Measurements from ENCODE around the gene LRFN2.

Gene LRFN2

DNA sequence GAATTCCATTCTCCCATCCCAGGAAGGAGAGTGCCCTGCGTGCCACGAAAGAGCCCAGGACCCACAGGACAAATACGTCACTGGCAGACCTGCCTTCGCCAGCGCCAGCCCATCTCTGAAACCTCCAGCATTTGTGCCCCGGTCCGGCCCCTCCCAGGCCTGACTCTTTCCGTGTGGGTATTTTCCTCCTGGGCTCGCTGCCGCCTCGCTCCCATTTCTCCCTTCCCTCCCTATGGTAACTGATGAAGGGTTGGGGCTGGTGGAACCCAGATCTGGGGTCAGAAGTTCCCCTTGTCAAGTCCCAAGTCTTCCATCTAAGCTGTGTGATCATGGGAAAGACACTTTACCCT lies 208.5 kb downstream of the LRFN2 start:
- no peak for DNase-seq (ENCODE audit: low read depth in 2 of 2)

- DNase-seq (ENCODE audit: low read depth in 2 of 2): no peak
Measured at GRCh38 chr6:40378071-40378724, 209.0 kb downstream of the LRFN2 start.

DNA sequence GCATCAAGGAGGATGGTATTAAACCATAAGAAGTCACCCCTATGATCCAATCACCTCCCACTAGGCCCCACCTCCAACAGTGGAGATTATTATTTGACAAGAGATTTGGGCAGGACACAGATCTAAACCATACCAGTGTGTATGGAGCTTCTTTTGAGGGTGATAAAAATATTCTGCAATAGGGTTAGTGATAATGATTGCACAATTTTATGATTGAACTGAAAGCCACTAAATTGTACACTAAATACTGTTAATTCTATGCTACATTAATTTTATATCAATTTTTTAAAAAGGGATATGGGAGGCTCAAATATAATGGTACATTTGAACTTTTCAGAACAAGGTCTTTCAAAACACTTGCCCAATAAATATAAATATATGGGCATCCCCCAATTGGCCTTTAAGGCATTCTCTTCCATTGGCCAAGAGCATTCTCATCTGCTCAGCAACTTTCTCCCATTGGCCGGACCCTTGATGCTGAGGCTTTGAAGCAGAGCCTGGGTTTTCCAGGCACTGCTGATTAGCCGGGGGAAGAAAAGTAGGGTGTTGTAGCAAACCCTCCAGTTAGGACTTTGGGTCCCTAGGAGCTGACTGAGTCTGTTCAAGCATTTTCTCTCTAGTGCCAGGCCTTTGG lies 209.9 kb downstream of the LRFN2 start:
- no peak for DNase-seq (ENCODE audit: low read depth in 2 of 2)

GRCh38 chr6:40376113-40376650 lies 211.0 kb downstream of the LRFN2 start:
- no peak for DNase-seq (ENCODE audit: low read depth in 2 of 2)

DNA sequence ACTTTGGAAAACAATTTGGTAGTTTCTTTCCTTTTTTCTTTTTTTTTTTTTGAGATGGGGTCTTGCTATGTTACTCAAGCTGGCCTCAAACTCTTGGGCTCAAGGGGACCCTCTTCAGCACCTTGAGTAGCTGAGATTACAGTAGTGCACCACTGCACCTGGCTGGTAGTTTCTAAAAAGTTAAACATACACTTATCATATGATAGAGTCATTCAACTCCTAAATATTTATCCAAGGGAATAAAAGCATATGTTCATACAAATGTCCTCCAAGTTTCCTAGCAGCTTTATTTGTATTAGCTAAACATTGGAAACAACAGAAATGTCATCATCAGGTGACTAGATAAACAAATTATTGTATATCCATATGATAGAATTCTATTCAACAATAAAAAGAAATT lies 213.9 kb downstream of the LRFN2 start:
- no peak for DNase-seq (ENCODE audit: low read depth in 2 of 2)

DNA sequence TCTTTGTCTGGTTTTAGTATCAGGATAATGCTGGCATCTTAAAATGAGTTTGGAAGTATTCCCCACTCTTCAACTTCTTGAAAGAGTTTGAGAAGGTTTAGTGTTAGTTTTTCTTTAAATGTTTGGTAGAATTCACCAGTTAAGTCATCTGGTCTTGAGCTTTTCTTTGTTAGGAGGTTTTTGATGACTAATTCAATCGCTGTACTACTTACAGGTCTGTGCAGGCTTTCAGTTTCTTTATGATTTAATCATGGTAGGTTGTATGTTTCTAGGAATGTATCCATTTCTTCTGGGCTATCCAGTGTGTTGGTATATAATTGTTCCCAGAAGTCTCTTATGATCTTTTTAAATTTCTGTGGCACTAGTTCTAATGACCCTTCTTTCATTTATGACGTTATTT lies 215.5 kb downstream of the LRFN2 start:
- DNase-seq (ENCODE audit: low read depth in 2 of 2): no peak

DNA sequence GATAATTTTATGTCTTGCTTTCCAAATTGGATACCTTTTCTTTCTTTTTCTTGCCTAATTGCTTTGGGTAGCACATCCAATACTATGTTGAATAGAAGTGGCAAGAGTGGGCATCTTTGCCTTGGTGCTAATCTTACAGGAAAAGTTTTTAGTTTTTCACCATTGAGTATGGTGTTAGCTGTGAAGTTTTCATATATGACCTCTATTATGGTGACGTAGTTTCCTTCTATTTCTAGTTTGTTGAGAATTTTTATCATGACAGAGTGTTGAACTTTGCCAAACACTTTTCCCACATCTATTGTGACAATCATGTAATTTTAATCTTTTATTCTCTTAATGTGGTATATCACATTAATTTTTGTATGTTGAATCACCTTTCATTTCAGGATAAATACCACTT lies 216.1 kb downstream of the LRFN2 start:
- DNase-seq (ENCODE audit: low read depth in 2 of 2): no peak

GRCh38 chr6:40369891-40370290 lies 217.3 kb downstream of the LRFN2 start:
- no peak for DNase-seq (ENCODE audit: low read depth in 2 of 2)

DNA sequence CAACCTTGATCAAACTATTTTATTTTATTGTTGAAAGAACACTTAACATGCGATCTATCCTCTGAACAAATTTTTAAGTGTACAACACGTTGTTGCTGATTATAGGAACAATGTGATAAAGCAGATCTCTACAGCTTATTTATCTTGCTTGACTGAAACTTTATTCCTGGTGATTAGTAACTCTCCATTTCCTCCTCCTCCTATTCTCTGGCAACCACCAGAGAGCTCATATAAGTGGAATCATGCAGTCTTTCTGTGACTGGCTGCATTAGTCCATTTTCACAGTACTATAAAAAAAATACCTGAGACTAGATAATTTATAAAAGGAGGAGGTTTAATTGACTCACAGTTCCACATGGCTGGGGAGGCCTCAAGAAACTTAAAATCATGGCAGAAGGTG lies 218.1 kb downstream of the LRFN2 start:
- DNase-seq (ENCODE audit: low read depth in 2 of 2): no peak

DNA sequence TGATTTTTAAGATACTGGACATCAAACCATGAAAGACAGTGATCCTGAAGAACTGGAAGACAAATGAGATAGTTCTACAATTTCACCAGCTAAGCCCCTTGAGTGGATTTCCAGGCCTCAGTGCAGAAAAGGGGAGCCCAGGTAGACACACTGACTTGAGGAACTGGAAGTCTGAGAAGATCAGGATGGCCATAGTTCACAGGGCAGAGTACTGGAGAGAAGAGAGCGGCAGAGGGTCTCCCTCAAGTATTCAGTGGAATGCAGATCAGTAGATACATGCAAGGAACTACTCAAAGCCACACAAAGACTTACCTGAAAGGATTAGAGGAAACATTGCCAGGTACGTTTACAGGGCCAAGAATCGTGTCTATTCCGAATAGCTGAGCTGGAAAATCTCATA lies 224.3 kb downstream of the LRFN2 start:
- no peak for DNase-seq (ENCODE audit: low read depth in 2 of 2)

DNA sequence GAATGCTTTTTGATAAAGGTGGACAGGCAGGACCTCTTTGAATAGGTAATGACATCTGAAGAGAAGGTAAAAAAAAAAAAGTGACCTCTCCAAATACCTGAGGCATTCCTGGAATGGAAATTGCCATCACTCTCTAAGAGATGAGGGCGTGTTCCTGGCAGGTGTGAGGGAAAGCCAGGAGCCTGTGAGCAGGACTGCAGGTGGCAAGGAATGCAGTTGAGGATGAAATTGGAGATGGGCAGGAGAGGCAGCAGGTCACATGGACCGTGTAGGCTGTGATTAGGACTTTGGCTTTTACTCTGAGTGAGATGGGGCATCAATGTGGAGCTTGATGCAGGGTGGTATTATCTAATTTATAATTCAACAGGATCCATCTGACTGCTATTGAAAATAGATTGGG lies 227.4 kb downstream of the LRFN2 start:
- no peak for DNase-seq (ENCODE audit: low read depth in 2 of 2)

DNA sequence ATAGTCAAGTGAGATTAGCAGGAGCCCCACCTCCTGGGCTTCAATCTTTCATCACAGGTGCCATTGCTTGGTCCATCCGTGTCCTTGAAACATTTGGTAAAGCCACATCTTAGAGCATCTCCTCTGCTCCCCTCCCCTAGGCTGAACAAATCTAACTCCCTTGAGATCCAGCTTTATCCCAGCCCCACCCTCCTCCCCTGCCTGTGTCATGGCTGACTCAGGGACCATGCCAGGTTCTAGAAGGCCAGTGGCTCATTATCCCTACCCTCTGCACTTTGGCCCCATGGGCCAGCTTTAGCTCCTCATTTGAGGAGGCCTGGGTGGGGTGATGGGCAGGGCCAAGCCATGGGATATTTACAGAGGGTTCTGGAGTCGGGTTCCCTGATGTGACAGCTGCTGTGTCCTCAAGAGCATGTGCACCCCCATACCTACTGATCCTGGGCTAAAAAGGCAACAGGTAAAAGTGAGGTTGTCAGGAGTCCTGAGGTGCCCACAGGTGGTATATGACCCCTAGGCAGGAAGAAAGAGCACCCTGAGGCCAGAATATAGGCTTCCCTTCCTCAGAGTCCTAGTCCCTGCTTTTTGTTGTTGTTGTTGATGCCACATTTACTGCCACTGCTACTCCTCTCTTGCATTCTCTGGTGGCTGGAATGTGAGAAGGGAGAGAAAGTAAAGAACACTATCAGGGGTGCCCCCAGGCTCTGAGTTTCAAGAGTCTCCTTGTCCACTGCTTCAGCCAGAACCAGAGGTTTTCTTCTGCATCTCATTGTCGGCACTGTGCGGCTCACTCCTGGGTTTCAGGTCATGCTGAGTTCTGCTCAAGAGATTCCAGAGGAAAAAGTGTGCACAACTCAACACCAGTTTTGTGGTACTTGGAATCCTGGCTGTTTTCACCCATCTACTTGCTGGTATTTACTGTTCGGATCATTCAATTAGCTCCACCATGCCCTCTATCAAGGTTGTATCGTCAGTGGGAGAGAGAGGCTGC lies 228.4 kb downstream of the LRFN2 start:
- no peak for DNase-seq (ENCODE audit: low read depth in 2 of 2)

DNA sequence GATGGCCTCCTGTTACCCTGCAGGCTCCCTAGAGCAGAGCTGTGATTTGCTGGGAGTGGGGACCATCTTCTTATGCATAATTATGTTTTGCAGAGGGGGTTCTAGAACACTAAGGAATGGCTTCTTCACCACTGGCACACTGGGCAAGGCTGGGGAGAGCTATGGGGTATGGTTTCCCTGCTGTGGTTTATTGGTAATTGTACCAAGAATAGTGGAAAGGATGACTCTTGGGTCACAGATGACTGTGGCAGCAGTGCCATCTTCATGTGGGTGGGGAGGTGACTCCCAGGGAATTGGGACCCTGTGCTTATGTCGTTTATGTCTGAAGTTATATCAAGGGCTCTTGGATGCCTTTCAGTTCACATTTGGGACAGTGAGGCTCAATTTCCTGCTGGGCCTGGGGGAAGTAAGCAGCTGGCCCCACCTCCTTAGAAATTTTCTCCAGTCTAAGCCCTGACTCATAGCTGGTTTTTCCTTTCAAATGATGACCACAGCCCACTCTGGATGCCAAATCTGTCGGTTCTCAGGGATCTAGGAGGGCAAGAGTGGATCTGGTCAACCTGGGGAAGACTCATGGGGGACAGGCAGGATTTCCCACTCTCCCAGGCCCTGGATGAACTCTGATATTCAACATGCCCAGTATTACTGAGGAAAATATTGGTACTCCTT lies 230.8 kb downstream of the LRFN2 start:
- DNase-seq (ENCODE audit: low read depth in 2 of 2): no peak

DNA sequence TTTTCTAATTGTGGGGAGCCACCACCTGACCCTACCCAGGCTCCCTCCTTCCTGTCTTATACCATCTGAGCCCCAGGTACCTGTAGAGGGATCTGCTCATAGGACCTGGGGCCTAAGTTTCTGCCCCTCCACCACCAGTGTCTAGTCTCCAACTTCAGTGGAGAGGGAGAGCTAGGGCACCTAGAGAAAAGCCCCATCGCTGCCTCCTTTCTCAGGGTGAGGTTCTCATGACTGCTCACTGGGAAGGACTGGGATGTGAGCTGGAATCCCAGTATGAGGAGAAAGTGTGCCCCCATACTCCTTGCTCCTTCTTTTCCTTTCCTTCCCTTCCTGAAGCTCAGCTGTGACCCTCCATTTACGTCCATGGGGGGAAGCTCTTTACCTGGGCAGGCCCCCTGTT lies 231.6 kb downstream of the LRFN2 start:
- no peak for DNase-seq (ENCODE audit: low read depth in 2 of 2)

GRCh38 chr6:40355066-40355465 lies 232.1 kb downstream of the LRFN2 start:
- no peak for DNase-seq (ENCODE audit: low read depth in 2 of 2)

DNA sequence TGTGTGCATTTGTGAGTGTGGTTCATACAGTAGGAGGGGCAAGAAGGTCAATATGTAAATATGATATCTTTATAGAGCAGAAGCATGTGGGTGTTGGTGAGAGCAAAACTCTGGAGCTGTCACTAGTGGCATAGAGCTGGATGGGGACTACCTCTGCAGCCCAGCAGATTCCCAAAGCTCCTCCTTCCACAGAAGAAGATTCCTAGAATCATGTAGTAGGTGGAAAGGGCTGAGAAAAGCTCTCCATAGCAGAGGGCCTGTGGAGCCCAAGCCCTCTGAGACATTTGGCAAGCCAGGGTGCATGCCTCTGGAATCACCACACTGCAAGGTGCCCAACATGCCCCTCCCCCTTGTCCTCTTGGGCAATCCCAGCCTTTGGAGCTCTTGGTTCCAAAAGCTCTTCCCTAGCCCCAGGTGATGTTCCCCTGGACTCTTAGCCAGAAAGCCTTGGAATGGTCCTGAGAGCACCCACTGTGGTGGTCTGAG lies 233.2 kb downstream of the LRFN2 start:
- DNase-seq (ENCODE audit: low read depth in 2 of 2): no peak

DNA sequence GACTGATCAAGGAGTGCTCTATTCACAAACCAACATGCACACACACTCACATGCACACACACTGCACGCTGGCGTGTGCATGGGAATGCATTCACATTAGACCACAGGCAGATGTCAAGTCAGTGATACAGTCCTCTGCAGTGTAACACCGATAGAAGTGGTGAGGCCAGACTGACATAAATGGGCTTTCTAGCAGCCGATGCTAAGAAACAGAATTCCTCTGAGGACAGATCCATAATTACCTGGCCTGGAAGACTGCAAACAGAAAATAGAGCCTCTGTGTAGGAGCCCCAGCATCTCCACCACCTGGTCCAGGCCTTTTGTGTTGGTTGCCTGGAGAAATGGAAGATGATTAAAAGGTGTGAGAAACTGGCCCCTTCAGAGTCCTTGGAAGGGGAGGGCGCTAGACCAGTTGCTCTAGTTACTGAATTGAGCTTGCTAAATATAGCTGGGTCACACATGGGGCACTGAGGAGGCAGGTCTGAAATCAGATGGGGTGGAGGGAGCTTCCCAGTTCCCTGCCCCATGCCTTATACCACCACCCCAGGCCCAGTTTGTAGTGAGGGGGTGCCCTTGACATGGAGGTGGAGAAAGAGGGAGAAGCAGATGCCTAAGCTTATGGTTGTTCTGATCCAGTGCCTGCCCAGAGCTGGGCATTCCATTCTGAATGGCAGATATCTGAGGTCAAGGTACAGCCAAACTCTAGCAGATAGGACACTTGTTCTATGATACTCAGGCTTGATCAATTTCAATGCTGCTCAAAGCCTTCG lies 233.8 kb downstream of the LRFN2 start:
- DNase-seq (ENCODE audit: low read depth in 2 of 2): no peak

- no peak for DNase-seq (ENCODE audit: low read depth in 2 of 2)
Measured at GRCh38 chr6:40352527-40353170, 234.5 kb downstream of the LRFN2 start.

- no peak for DNase-seq (ENCODE audit: low read depth in 2 of 2)
Measured at GRCh38 chr6:40352006-40352405, 235.2 kb downstream of the LRFN2 start.

GRCh38 chr6:40350747-40351217 lies 236.4 kb downstream of the LRFN2 start:
- no peak for DNase-seq (ENCODE audit: low read depth in 2 of 2)

Data from stimulated activated CD8-positive, alpha-beta memory T cell treated with anti-CD3 and anti-CD28 coated beads, Interleukin-2, amount 100 ng/mL, for 1 hour (primary cell).